HCT116 (cell line): ENCODE data around the gene LIN28A.

Source experiments
- CEBPB ChIP-seq: IDR thresholded peaks from 2 replicates; pipeline ENCODE4 v1.6.1; 2012; ENCODE audit warnings: low read depth
- CTCF ChIP-seq, 3 experiments: fragments of 200-600 bp in 1 of 3; sonication (generic) in 1 of 3; IDR thresholded peaks in 2 of 3; conservative IDR thresholded peaks in 1 of 3; 2 replicates each; pipeline ENCODE4 v1.5.1; 2012 to 2017; ENCODE audit warnings: low read depth in 2 of 3, low read length in 2 of 3, antibody characterized with exemption in 1 of 3, borderline replicate concordance in 1 of 3, control low read depth in 1 of 3, mild to moderate bottlenecking in 1 of 3, mixed read lengths in 1 of 3, mixed run types in 1 of 3, moderate library complexity in 1 of 3; ENCODE audit not compliant: insufficient read depth in 1 of 3
- EGR1 ChIP-seq: IDR thresholded peaks from 2 replicates; pipeline ENCODE4 v1.6.1; 2012; ENCODE audit warnings: low read depth
- EZH2 ChIP-seq: fragments of 200-600 bp; sonication (generic); IDR thresholded peaks from 2 replicates; pipeline ENCODE4 v1.6.1; 2017; ENCODE audit warnings: antibody characterized with exemption, mixed run types
- JUND ChIP-seq: IDR thresholded peaks from 2 replicates; pipeline ENCODE4 v1.6.1; 2012
- POLR2A ChIP-seq: IDR thresholded peaks from 2 replicates; pipeline ENCODE4 v1.7.0; 2011; ENCODE audit warnings: borderline replicate concordance; ENCODE audit not compliant: insufficient read depth, insufficient read length; ENCODE audit errors: extremely low read depth
- POLR2AphosphoS5 ChIP-seq: IDR thresholded peaks from 2 replicates; pipeline ENCODE4 v1.6.1; 2011; ENCODE audit warnings: mild to moderate bottlenecking, low read depth, low read length, moderate library complexity
- TCF7L2 ChIP-seq: IDR thresholded peaks from 2 replicates; pipeline ENCODE4 v1.7.0; 2011; ENCODE audit warnings: borderline replicate concordance, inconsistent platforms; ENCODE audit not compliant: insufficient read depth, insufficient read length; ENCODE audit errors: extremely low read depth
- YY1 ChIP-seq: IDR thresholded peaks from 2 replicates; pipeline ENCODE4 v1.6.1; 2011; ENCODE audit warnings: low read length, low read depth, moderate library complexity, mild to moderate bottlenecking; ENCODE audit not compliant: insufficient replicate concordance; ENCODE audit errors: extremely low read depth
- ZFX ChIP-seq: fragments of 450-650 bp; IDR thresholded peaks from 2 replicates; pipeline ENCODE4 v1.6.1; 2017
- TF ChIP-seq, protein P1 (sequence below): IDR thresholded peaks from 2 replicates; pipeline ENCODE4 v1.6.1; 2012

- TF ChIP-seq CTCF (IDR thresholded peaks at IDR 0.05 in 2 of 3, conservative IDR thresholded peaks at IDR 0.05 in 1 of 3; ENCODE audit: borderline replicate concordance in 1 of 3, insufficient read depth in 1 of 3, low read depth in 2 of 3, low read length in 2 of 3), result peak; percentile 76 to 95 (median 89)
- TF ChIP-seq TCF7L2, result no peak
- TF ChIP-seq JUND, result no peak
- TF ChIP-seq EZH2, result no peak
- no peak for TF ChIP-seq YY1
- TF ChIP-seq POLR2AphosphoS5, result no peak
- TF ChIP-seq, protein P1, sequence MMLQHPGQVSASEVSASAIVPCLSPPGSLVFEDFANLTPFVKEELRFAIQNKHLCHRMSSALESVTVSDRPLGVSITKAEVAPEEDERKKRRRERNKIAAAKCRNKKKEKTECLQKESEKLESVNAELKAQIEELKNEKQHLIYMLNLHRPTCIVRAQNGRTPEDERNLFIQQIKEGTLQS, result no peak
- no peak for TF ChIP-seq POLR2A
- no peak for TF ChIP-seq CEBPB
- TF ChIP-seq EGR1, result no peak
- no peak for TF ChIP-seq ZFX
These were observed 6.6 kb downstream of the LIN28A start for GRCh38 chr1:26417111-26417759.
